ENCODE measurements around the gene GSTA5. TPM values are rescaled to one million over a fixed set of nuclear protein-coding genes. Genes with fewer than 3 reads are reported as not detected.
"Not testable (repeated sequence)": the region's sequence is repeated elsewhere in the genome, so short reads cannot be mapped to it uniquely, and the experiment has no call there.

GSTA5 gene
- total and polyA plus RNA-seq, 9 donors: not detected

- WGBS (ENCODE audit: insufficient coverage): 73% methylated on average over 10 of the region's 20 CpGs
- Histone ChIP-seq H3K4me3 (ENCODE audit: low read length) (no peak overlapping the region), H3K27me3 (ENCODE audit: control insufficient read depth, insufficient read depth, low read length) (no peaks in the 10 kb centered on the region), H3K27ac (ENCODE audit: low read length) (no peak overlapping the region), H3K9me3 (replicated peaks; ENCODE audit: control insufficient read depth, low read depth, low read length) (no peaks in the 10 kb centered on the region), H3K4me1 (ENCODE audit: control insufficient read depth, insufficient read depth, low read length) (no peaks in the 10 kb centered on the region), H3K36me3 (ENCODE audit: control insufficient read depth, insufficient read depth, low read length) (no peaks in the 10 kb centered on the region)
- DNase-seq: peak; percentile 16
These were observed 1.2 kb downstream of the GSTA5 start for GRCh38 chr6:52839124-52840055.

GRCh38 chr6:52834481-52834880, 6.1 kb downstream of the GSTA5 start:
- Histone ChIP-seq H3K27ac (ENCODE audit: low read length) (no peak overlapping the region), H3K9me3 (replicated peaks; ENCODE audit: control insufficient read depth, low read depth, low read length) (peaks cover under 1% of the 10 kb centered on the region), H3K4me3 (ENCODE audit: low read length) (no peak overlapping the region), H3K4me1 (ENCODE audit: control insufficient read depth, insufficient read depth, low read length) (no peaks in the 10 kb centered on the region), H3K36me3 (ENCODE audit: control insufficient read depth, insufficient read depth, low read length) (no peaks in the 10 kb centered on the region), H3K27me3 (ENCODE audit: control insufficient read depth, insufficient read depth, low read length) (no peaks in the 10 kb centered on the region)
- 80% methylated on average over 1 of the region's 1 CpG for WGBS (ENCODE audit: insufficient coverage)
- no peak for DNase-seq

- not testable (repeated sequence) for H3K36me3 ChIP-seq (ENCODE audit: control insufficient read depth, insufficient read depth, low read length); H3K4me3 ChIP-seq (ENCODE audit: low read length); H3K27ac ChIP-seq (ENCODE audit: low read length); DNase-seq; H3K27me3 ChIP-seq (ENCODE audit: control insufficient read depth, insufficient read depth, low read length); H3K4me1 ChIP-seq (ENCODE audit: control insufficient read depth, insufficient read depth, low read length); H3K9me3 ChIP-seq (replicated peaks; ENCODE audit: control insufficient read depth, low read depth, low read length)
- WGBS (ENCODE audit: insufficient coverage): no CpG with 5 or more reads among the region's 4 CpGs
These were observed 9.7 kb downstream of the GSTA5 start for GRCh38 chr6:52830869-52831268.

GRCh38 chr6:52829046-52829817, 11.4 kb downstream of the GSTA5 start:
- 90% methylated on average over 28 of the region's 37 CpGs for WGBS (ENCODE audit: insufficient coverage)
- Histone ChIP-seq H3K9me3 (replicated peaks; ENCODE audit: control insufficient read depth, low read depth, low read length) (peaks cover 2% of the 10 kb centered on the region), H3K36me3 (ENCODE audit: control insufficient read depth, insufficient read depth, low read length) (no peaks in the 10 kb centered on the region), H3K27me3 (ENCODE audit: control insufficient read depth, insufficient read depth, low read length) (no peaks in the 10 kb centered on the region), H3K27ac (ENCODE audit: low read length) (no peak overlapping the region), H3K4me3 (ENCODE audit: low read length) (no peak overlapping the region), H3K4me1 (ENCODE audit: control insufficient read depth, insufficient read depth, low read length) (no peaks in the 10 kb centered on the region)
- DNase-seq: no peak

- H3K27ac ChIP-seq (ENCODE audit: low read length); H3K27me3 ChIP-seq (ENCODE audit: control insufficient read depth, insufficient read depth, low read length); DNase-seq; H3K36me3 ChIP-seq (ENCODE audit: control insufficient read depth, insufficient read depth, low read length); H3K9me3 ChIP-seq (replicated peaks; ENCODE audit: control insufficient read depth, low read depth, low read length); H3K4me3 ChIP-seq (ENCODE audit: low read length); H3K4me1 ChIP-seq (ENCODE audit: control insufficient read depth, insufficient read depth, low read length): not testable (repeated sequence)
- 100% methylated on average over 1 of the region's 4 CpGs for WGBS (ENCODE audit: insufficient coverage)
These were observed 12.0 kb downstream of the GSTA5 start for GRCh38 chr6:52828621-52829020.

GRCh38 chr6:52827073-52827783, 13.4 kb downstream of the GSTA5 start:
- H3K9me3 ChIP-seq (replicated peaks; ENCODE audit: control insufficient read depth, low read depth, low read length); DNase-seq; H3K36me3 ChIP-seq (ENCODE audit: control insufficient read depth, insufficient read depth, low read length); H3K4me3 ChIP-seq (ENCODE audit: low read length); H3K4me1 ChIP-seq (ENCODE audit: control insufficient read depth, insufficient read depth, low read length); H3K27ac ChIP-seq (ENCODE audit: low read length); H3K27me3 ChIP-seq (ENCODE audit: control insufficient read depth, insufficient read depth, low read length): not testable (repeated sequence)
- WGBS (ENCODE audit: insufficient coverage): no CpG with 5 or more reads among the region's 1 CpG

GRCh38 chr6:52826513-52826912, 14.1 kb downstream of the GSTA5 start:
- no CpG with 5 or more reads among the region's 1 CpG for WGBS (ENCODE audit: insufficient coverage)
- H3K36me3 ChIP-seq (ENCODE audit: control insufficient read depth, insufficient read depth, low read length): no peaks in the 10 kb centered on the region
- no peaks in the 10 kb centered on the region for H3K27me3 ChIP-seq (ENCODE audit: control insufficient read depth, insufficient read depth, low read length)
- no peak for DNase-seq
- no peaks in the 10 kb centered on the region for H3K4me1 ChIP-seq (ENCODE audit: control insufficient read depth, insufficient read depth, low read length)
- no peak overlapping the region for H3K4me3 ChIP-seq (ENCODE audit: low read length)
- H3K27ac ChIP-seq (ENCODE audit: low read length): no peak overlapping the region
- peaks cover 2% of the 10 kb centered on the region for H3K9me3 ChIP-seq (replicated peaks; ENCODE audit: control insufficient read depth, low read depth, low read length)

- H3K36me3 ChIP-seq (ENCODE audit: control insufficient read depth, insufficient read depth, low read length); H3K27ac ChIP-seq (ENCODE audit: low read length); DNase-seq; H3K9me3 ChIP-seq (replicated peaks; ENCODE audit: control insufficient read depth, low read depth, low read length); H3K27me3 ChIP-seq (ENCODE audit: control insufficient read depth, insufficient read depth, low read length); H3K4me3 ChIP-seq (ENCODE audit: low read length); H3K4me1 ChIP-seq (ENCODE audit: control insufficient read depth, insufficient read depth, low read length): not testable (repeated sequence)
- no CpG with 5 or more reads among the region's 4 CpGs for WGBS (ENCODE audit: insufficient coverage)
These were observed 14.6 kb downstream of the GSTA5 start for GRCh38 chr6:52825900-52826459.

GRCh38 chr6:52825270-52825793, 15.3 kb downstream of the GSTA5 start:
- not testable (repeated sequence) for H3K9me3 ChIP-seq (replicated peaks; ENCODE audit: control insufficient read depth, low read depth, low read length); H3K36me3 ChIP-seq (ENCODE audit: control insufficient read depth, insufficient read depth, low read length); H3K4me3 ChIP-seq (ENCODE audit: low read length); H3K27me3 ChIP-seq (ENCODE audit: control insufficient read depth, insufficient read depth, low read length); H3K4me1 ChIP-seq (ENCODE audit: control insufficient read depth, insufficient read depth, low read length); DNase-seq; H3K27ac ChIP-seq (ENCODE audit: low read length)
- WGBS (ENCODE audit: insufficient coverage): 89% methylated on average over 20 of the region's 25 CpGs

Data from muscle of leg (tissue), 11 donors.